Testis (tissue), 2 donors: ENCODE measurements around the gene SYNGR1.

Experiments
- CTCF ChIP-seq, 3 experiments: fragments of 450-650 bp in 2 of 3; fragments of 200-600 bp in 1 of 3; sonication (generic) in 1 of 3; IDR thresholded peaks; one replicate each; pipeline ENCODE4 v1.5.1; 2016 to 2019; ENCODE audit warnings: antibody characterized with exemption in 3 of 3, mild to moderate bottlenecking in 2 of 3, moderate library complexity in 1 of 3
- POLR2A ChIP-seq: fragments of 450-650 bp; IDR thresholded peaks from one replicate; pipeline ENCODE4 v1.6.1; 2017; ENCODE audit warnings: antibody characterized with exemption, mild to moderate bottlenecking, moderate library complexity

GRCh38 chr22:39317084-39317774 lies 32.6 kb upstream of the SYNGR1 start:
- TF ChIP-seq CTCF (IDR thresholded peaks at IDR 0.05) (no peak), POLR2A (no peak)
